Fibroblast of pulmonary artery (primary cell): Measurements from ENCODE around the gene PCDH9.

Experiments
- DNase-seq: peaks from one replicate; pipeline ENCODE4 v3.0.0-alpha.2; 2010; ENCODE audit warnings: low read depth
- H3K4me3 ChIP-seq: replicated peaks from 2 replicates; pipeline ENCODE4 v1.5.1; 2011; ENCODE audit warnings: low read depth, mild to moderate bottlenecking, control low read depth, low read length, moderate library complexity
- TF ChIP-seq, protein P1 (sequence below): IDR thresholded peaks from 2 replicates; pipeline ENCODE4 v1.5.1; 2011; ENCODE audit warnings: mild to moderate bottlenecking, control low read depth, low read length, inconsistent platforms; ENCODE audit errors: missing control alignments

Gene PCDH9

DNA sequence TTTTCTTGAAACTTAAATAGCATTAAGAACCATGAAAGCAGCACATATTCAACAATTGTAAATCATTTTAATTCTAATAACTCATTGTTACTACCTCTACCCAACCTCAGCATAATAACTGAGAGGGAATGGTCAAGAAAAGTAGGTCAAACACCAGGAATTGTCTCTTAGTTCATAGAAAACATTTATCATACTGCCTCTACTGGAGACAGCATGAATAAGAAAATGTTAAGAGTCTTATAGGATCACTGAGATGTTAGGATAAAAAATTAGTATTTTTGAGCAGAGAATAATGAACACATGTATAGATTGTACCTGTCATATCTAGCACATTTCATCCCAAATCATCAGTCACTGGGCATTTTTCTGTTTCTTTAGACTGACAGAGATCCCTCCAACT lies 515.3 kb downstream of the PCDH9 start:
- H3K4me3 ChIP-seq, result no peak overlapping the region
- TF ChIP-seq, protein P1, sequence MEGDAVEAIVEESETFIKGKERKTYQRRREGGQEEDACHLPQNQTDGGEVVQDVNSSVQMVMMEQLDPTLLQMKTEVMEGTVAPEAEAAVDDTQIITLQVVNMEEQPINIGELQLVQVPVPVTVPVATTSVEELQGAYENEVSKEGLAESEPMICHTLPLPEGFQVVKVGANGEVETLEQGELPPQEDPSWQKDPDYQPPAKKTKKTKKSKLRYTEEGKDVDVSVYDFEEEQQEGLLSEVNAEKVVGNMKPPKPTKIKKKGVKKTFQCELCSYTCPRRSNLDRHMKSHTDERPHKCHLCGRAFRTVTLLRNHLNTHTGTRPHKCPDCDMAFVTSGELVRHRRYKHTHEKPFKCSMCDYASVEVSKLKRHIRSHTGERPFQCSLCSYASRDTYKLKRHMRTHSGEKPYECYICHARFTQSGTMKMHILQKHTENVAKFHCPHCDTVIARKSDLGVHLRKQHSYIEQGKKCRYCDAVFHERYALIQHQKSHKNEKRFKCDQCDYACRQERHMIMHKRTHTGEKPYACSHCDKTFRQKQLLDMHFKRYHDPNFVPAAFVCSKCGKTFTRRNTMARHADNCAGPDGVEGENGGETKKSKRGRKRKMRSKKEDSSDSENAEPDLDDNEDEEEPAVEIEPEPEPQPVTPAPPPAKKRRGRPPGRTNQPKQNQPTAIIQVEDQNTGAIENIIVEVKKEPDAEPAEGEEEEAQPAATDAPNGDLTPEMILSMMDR, result peak; percentile 28
- no peak for DNase-seq

DNA sequence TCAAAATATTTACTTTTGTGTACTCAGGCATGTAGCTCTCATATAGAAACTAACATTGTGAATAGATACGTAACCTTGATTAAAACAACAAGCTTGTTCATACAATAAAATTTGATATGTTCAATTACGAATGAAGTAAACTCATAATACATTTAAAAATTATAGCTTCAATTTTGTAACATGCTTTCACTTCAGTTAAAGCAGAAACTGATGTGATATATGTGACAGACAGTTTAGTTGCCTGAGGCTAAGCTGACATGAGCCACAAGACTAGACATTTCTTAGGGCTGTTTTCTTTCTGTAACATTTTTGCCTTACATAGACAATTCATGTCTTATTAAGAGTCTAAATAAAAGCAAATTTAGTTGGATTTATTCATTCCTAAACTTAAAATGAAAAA lies 526.0 kb downstream of the PCDH9 start:
- TF ChIP-seq, protein P1, result no peak
- H3K4me3 ChIP-seq, result no peak overlapping the region
- DNase-seq, result no peak

DNA sequence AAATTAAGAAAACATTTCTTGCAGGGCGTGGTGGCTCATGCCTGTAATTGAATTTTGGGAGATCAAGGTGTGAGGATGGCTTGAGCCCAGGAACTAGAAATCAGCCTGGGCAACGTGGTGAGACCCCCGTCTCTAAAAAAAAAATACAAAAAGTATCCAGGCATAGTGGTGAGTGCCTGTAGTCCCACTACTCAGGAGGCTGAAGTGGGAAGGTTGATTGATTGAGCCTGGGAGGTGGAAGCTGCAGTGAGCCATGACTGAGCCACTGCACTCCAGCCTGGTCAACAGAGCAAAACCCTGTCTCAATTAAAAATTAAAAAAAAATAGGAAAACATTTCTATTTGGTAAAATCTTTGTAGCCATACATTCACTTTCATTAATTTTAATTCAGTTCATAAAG lies 526.5 kb downstream of the PCDH9 start:
- no peak for DNase-seq
- no peak overlapping the region for H3K4me3 ChIP-seq
- TF ChIP-seq, protein P1, result no peak

DNA sequence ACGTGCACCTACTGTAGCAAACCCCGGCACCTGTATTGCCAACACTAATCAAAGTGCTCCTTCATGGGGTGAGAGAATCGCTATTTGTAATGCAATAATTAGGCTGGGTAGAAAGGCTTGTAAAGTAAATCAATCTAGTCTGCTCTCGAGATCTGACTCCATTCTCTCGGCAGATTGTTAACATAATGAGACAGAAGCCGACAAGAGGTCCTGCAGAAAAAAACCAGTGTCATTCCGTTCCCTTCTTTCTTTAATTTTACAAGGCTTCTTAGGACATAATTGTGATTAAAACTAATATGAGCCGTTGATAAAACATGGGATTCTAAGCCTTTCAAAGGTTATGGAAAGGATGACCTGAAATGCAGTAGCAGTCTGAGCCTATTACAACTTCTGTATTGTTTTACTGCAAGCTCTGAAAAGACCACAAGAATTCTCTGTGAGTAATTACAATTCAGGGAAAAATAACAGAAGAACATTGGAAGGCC lies 530.0 kb downstream of the PCDH9 start:
- no peak for DNase-seq
- no peak overlapping the region for H3K4me3 ChIP-seq
- TF ChIP-seq, protein P1, result no peak

DNA sequence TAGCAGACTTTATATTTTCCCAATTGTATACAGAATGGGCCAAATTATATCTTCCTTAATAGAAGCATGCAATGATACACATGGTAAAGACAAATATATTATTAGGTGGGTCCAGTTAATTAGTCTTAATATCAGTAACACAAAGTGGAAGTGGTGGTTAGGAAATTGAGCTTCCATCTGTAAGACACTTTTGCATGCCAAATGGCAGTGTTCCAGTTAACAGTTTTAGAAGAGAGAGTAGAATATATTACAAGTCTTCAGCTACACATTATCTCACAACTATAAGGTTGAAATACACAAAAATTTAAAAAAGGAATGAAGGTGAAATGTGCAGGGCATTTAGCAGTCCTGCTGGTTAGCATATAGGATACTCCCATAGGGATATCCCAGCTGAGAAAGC lies 536.5 kb downstream of the PCDH9 start:
- no peak overlapping the region for H3K4me3 ChIP-seq
- DNase-seq, result peak; percentile 12
- TF ChIP-seq, protein P1, result no peak

DNA sequence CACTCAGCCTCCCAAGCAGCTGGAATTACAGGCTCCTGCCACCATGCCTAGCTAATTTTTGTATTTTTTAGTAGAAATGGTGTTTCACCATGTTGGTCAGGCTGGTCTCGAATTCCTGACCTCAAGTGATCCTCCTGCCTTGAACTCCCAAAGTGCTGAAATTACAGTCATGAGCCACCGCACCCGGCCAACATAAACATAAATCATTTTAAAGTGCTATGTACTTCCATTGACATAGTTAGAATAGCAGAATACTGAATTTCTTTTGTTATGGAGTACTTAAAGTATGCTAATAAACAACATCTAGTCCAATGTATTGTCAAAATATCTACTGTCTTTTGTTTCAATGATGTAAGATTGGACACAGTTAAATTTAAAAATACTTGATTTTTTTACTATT lies 539.0 kb downstream of the PCDH9 start:
- no peak for DNase-seq
- TF ChIP-seq, protein P1, result no peak
- H3K4me3 ChIP-seq, result no peak overlapping the region

DNA sequence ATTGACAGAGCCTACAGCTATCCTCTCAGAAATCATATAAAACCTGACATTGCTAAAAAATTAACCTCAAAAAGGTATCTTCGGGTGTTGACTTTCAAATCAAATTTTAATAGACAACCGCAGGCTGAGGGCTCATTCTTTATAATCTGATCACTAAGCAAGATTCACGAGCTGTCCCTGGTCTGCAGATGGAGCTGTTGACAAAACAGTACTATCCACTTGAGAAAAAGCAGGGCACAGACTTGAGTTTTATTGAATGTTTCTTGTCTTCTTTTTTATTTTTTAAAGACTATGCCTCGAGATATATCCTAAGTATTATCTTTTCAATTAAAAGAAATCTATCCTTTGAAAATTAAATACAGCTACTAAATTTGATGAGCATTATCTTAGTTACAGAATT lies 540.5 kb downstream of the PCDH9 start:
- H3K4me3 ChIP-seq, result no peak overlapping the region
- peak; percentile 71 for DNase-seq
- TF ChIP-seq, protein P1, result peak; percentile 56
